GM03348 (cell line): Measurements from ENCODE around the gene LRRC70.
"Not testable (repeated sequence)": the region's sequence is repeated elsewhere in the genome, so short reads cannot be mapped to it uniquely, and the experiment has no call there.

Experiments used
- DNase-seq: peaks from one replicate; pipeline ENCODE4 v3.0.0; 2012; ENCODE audit warnings: low spot score

LRRC70 gene

DNA sequence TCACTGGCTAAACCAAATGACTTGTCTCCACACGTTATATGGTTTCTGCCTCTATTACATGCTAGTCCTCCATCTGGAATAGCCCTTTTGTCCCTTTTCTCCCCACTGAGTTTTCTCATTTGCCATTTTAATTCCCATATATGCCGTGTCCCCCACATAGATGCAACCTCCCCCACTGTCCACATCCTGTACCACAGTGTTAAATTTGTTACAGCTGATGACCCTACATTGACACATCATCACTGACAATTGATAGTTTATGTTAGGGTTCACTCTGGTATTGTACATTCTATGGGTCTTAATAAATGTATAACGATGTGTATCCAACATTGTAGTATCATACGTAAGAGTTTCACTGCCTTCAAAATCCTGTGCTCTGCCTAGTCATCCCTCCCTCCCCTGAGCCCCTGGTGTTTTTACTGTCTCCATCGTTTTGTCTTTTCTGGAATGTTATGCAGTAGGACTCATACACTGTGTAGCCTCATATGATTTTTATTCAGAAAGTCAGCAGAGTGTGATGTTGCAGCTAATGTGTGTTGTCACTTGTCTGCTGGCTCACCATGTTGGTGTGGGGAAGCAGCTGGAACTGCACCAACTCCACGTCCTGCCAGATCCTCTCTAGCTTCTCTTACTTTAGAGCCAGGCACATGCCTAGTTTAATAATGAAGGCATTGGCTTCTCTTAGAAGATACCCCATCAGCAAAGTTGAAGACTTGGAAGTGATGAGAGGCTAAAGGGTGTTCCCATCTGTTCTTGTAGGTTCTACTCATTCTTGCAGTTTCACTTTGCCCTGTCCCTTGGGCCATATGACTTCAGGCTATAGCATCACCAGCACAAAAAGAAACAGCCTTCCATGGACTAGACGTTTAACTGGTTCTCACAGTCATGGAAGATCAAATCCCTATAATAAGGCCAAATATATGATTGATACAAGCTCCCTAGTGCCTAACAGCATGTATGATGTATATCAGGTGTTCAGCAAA is 30.2 kb downstream of the LRRC70 start:
- DNase-seq: no peak

- DNase-seq: no peak
These were observed 35.7 kb downstream of the LRRC70 start for GRCh38 chr5:62614355-62614754.

DNA sequence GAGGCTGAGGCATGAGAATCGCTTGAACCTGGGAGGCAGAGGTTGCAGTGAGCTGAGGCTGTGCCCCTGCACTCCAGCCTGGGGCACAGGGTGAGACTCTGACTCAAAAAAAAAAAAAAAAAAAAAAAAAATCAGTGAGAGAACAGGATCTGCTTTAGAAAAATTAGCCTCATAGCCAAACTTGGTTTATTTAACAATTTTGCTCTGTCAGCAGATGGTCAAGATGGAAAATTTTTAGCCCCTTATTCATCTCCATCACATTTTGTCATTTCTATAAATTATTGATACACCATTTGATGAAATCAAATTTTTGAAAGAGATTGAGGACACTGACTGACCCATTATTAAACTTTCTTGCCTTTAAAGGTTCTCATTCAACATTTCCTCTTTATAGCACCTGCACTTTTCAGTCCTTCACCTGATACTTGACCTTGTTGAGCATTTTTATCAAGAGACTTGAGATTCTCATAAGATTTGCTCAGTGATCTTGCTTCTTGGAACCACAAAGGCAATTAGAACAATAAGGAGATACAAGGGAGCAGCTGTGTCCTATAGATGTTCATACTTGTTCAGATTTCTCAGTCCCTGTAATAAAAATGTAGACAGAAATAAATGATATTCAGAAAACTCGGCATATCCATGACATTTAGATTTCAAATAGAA is 38.1 kb downstream of the LRRC70 start:
- no peak for DNase-seq

GRCh38 chr5:62617943-62618342 is 39.3 kb downstream of the LRRC70 start:
- DNase-seq: no peak

- no peak for DNase-seq
These were observed 42.1 kb downstream of the LRRC70 start for GRCh38 chr5:62620761-62621160.

DNA sequence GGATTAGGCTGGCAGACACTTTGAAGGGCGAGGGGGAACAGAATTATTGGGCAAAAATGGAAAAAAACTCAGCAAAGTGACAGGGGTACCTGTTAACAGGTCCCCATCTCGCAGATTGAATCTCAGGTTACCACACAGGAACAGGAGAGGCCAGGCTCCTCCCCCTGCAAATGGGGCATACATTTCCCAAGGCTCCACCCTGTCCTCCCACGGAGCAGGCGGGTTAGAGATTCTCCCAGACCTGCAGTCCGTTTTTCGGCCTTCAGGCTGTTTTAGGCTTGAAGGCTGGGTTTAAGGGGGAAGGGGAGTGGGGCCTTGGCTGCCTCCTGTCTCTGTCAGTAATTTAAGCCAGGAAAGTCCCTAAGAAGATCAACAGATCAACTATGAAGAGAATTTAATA is 42.7 kb downstream of the LRRC70 start:
- no peak for DNase-seq

GRCh38 chr5:62623271-62623670 is 44.7 kb downstream of the LRRC70 start:
- no peak for DNase-seq

DNA sequence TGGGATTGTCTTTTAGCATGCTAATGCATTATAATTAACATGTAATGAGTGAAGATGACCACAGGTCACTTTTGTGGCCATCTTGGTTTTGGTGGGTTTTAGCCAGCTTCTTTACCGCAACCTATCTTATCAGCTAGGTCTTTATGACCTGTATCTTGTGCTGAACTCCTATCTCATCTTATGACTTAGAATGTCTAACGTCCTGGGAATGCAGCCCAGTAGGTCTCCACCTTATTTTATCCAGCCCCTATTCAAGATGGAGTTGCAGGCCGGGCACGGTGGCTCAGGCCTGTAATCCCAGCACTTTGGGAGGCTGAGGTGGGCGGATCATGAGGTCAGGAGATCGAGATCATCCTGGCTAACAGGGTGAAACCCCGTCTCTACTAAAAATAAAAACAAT is 45.8 kb downstream of the LRRC70 start:
- DNase-seq: not testable (repeated sequence)

DNA sequence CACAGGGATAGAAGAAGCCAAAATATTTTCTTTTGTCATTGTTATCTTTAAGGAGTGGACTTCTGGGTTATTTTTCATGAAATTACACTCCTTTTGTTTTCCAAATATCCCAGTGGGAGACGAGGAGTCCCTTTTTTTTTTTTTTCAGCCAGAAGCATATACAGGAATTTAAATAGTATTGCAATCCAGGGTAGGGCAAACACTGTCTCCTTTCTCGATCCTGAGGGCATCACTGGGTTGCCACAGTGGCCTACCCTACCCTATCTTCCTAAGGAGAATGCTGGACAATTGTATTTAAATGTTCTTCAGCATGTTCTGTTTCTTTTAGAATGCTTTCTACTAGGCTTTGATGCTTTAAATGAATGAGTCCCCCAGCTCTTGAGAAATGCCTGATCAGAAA is 47.9 kb downstream of the LRRC70 start:
- no peak for DNase-seq

DNA sequence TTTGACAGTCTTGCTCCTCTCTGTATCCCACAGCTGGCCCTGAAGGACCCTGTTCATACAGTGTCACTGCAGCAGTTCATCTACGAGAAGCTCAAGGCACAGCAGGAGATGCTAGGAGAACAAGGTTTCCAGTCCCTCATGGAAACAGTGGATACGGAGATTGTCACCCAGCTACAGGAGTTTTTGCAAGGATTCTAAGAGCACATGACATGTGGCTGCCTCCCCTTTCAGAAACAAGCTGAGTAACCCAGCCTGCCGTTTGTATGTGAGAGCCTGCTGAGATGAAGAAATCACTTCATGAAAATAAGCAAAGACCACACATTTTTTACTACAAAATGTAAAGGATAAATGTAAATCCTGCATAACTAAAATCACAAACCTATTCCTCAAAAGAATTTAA is 48.5 kb downstream of the LRRC70 start:
- DNase-seq: no peak

DNA sequence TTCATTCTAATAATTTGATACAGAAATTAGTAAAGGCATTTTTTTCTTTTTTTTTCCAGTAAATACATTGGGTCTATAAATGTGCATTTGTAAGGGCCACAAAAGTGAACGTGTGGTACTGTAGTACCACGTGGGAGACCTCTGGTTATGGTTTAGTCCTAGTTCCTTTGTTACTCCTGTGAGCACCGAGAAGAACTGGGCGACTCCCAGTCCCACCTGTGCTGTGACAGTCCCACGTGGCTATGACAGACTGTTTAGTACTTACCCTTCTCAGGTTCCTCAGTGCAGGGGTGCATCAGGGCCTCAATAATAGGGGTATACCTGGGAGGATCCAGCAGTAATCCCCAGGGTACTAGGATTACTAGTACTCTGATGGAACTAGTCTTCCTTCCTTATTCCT is 49.3 kb downstream of the LRRC70 start:
- DNase-seq: no peak
